Suprapubic skin (tissue), 4 donors: ENCODE measurements around the gene SMCO4.

ENCODE experiments used
- EP300 ChIP-seq: sonication (generic); formaldehyde crosslinking; IDR thresholded peaks from one replicate; pipeline ENCODE4 v1.6.1; 2017; ENCODE audit warnings: antibody characterized with exemption
- POLR2A ChIP-seq, 2 donors: fragments of 450-650 bp; IDR thresholded peaks; one replicate each; pipeline ENCODE4 v1.6.1; 2017; ENCODE audit warnings: antibody characterized with exemption in 2 of 2, mild to moderate bottlenecking in 2 of 2, moderate library complexity in 2 of 2
- POLR2AphosphoS5 ChIP-seq, 3 donors: sonication (generic); formaldehyde crosslinking; IDR thresholded peaks; one replicate each; pipeline ENCODE4 v1.6.1; 2017; ENCODE audit warnings: antibody characterized with exemption in 3 of 3
- TF ChIP-seq, protein P1 (sequence below), 2 donors: fragments of 200-600 bp in 1 of 2; fragments of 450-650 bp in 1 of 2; sonication (generic) in 1 of 2; IDR thresholded peaks; one replicate each; pipeline ENCODE4 v1.5.1; 2016 to 2019; ENCODE audit warnings: antibody characterized with exemption in 2 of 2, mild to moderate bottlenecking in 1 of 2, moderate library complexity in 1 of 2

DNA sequence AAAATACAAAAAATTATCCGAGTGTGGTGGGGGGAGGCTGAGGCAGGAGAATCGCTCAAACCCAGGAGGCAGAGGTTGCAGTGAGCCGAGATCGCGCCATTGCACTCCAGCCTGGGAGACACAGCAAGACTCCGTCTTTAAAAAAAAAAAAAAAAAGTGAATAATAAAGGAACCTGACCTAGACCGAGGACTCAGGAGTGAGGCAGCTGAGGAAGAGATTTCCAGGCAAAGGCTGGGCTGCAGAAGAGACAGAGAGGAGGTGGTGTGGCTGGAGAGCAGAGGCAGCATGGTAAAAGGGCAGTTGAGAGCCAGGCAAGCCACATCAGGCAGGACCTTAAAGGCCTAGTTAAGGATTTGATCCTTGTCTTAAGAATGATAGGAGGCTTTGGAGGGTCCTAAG is 28.4 kb upstream of the SMCO4 start:
- TF ChIP-seq, protein P1, sequence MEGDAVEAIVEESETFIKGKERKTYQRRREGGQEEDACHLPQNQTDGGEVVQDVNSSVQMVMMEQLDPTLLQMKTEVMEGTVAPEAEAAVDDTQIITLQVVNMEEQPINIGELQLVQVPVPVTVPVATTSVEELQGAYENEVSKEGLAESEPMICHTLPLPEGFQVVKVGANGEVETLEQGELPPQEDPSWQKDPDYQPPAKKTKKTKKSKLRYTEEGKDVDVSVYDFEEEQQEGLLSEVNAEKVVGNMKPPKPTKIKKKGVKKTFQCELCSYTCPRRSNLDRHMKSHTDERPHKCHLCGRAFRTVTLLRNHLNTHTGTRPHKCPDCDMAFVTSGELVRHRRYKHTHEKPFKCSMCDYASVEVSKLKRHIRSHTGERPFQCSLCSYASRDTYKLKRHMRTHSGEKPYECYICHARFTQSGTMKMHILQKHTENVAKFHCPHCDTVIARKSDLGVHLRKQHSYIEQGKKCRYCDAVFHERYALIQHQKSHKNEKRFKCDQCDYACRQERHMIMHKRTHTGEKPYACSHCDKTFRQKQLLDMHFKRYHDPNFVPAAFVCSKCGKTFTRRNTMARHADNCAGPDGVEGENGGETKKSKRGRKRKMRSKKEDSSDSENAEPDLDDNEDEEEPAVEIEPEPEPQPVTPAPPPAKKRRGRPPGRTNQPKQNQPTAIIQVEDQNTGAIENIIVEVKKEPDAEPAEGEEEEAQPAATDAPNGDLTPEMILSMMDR (IDR thresholded peaks at IDR 0.05): no peak
- TF ChIP-seq EP300: no peak
- TF ChIP-seq POLR2A (IDR thresholded peaks at IDR 0.05): no peak
- no peak for TF ChIP-seq POLR2AphosphoS5 (IDR thresholded peaks at IDR 0.05)
